Fibroblast of the conjunctiva (primary cell): ENCODE measurements around the gene PRELID2.
A peak's percentile ranks its signal among the peaks of the same experiment; 100 is the strongest.
"Not testable (repeated sequence)": the region's sequence is repeated elsewhere in the genome, so short reads cannot be mapped to it uniquely, and the experiment has no call there.

Source experiments
- DNase-seq: peaks from one replicate; pipeline ENCODE4 v3.0.0-alpha.2; 2010; ENCODE audit warnings: low read depth

Gene PRELID2

GRCh38 chr5:145840458-145841132 lies 5.5 kb upstream of the PRELID2 start:
- DNase-seq, result no peak

- DNase-seq, result no peak
Observed at GRCh38 chr5:145838276-145838675, 3.1 kb upstream of the PRELID2 start.

- not testable (repeated sequence) for DNase-seq
Observed at GRCh38 chr5:145836241-145836640, 1.1 kb upstream of the PRELID2 start.

GRCh38 chr5:145835848-145836239 lies 702 bp upstream of the PRELID2 start:
- DNase-seq, result no peak

DNA sequence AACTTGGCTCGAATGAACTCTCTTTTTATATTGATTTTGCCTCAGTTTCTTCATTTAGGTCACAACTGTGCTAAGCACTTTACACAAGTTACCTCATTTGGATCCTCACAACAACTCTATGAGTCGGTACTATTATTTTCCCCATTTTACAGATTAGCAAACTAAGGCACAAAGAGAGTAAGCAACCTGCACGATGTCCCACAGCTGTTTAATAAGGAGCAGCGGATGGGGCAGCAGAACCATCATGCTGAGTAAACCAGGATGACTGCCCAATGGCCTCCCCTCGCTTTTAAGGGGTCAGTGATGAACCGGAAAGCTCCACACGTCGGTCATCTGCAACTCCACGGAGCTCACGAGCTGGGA lies 607 bp downstream of the PRELID2 start:
- DNase-seq, result no peak

- no peak for DNase-seq
Observed at GRCh38 chr5:145833631-145834200, 1.4 kb downstream of the PRELID2 start.

GRCh38 chr5:145830594-145830993 lies 4.5 kb downstream of the PRELID2 start:
- peak; percentile 31 for DNase-seq

- DNase-seq, result no peak
Observed at GRCh38 chr5:145829708-145830361, 5.3 kb downstream of the PRELID2 start.

- no peak for DNase-seq
Observed at GRCh38 chr5:145826895-145827674, 8.1 kb downstream of the PRELID2 start.

- DNase-seq, result peak; percentile 60
Observed at GRCh38 chr5:145825751-145826180, 9.4 kb downstream of the PRELID2 start.

- DNase-seq, result no peak
Observed at GRCh38 chr5:145824040-145824439, 11.1 kb downstream of the PRELID2 start.

DNA sequence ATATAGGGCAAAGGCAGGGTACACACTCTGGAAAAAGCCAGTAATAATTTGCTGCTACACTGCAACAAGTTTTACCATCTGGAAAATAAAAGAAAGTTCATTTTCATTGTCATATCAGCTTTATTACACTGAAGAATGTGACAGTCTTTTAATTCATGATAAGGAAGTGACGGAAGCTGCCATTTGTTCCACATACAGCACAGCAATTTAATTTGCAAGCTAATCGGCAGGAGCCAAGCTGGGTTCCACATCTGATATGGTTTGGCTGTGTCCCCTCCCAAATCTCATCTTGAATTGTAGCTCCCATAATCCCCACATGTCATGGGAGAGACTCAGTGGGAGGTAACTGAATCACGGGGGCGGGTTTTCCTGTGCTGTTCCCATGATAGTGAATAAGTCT lies 16.5 kb downstream of the PRELID2 start:
- DNase-seq, result no peak

DNA sequence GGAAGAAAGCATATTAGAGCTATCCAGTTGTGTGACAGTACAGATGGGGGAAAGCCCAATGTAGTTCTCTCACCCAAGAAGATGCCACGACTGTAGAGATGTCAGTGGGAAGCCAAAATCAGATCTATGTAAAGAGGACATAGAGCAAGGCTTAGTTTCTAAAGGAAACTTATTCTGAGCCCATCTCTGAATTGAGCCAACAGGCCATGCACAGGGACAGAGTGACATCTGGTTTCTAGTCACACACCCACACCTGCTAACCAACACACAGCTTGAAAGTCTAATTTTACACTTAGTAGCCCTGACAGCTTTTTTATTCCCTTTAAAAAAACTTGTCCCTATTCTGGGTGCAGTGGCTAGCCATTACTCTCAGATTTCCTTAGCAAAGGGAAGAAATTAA lies 22.3 kb downstream of the PRELID2 start:
- DNase-seq, result no peak

GRCh38 chr5:145811834-145812625 lies 23.1 kb downstream of the PRELID2 start:
- DNase-seq, result peak; percentile 54

GRCh38 chr5:145806923-145807322 lies 28.2 kb downstream of the PRELID2 start:
- no peak for DNase-seq

DNA sequence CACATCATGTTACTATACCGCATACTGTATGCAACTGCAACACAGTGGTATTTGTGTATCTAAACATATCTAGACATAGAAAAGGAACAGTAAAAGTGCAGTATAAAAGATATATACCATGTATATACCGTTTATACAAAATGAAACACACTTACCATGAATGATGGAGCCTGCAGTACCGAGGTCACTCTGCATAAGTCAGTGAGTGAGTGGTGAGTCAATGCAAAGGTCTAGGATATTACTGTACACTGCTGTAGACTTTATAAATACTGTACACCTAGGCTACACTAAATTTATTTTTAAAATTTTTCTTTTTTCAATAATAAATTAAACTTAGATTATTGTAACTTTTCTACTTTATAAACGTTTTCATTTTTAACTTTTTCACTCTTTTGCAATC lies 29.3 kb downstream of the PRELID2 start:
- no peak for DNase-seq

GRCh38 chr5:145804701-145805100 lies 30.4 kb downstream of the PRELID2 start:
- DNase-seq, result no peak

DNA sequence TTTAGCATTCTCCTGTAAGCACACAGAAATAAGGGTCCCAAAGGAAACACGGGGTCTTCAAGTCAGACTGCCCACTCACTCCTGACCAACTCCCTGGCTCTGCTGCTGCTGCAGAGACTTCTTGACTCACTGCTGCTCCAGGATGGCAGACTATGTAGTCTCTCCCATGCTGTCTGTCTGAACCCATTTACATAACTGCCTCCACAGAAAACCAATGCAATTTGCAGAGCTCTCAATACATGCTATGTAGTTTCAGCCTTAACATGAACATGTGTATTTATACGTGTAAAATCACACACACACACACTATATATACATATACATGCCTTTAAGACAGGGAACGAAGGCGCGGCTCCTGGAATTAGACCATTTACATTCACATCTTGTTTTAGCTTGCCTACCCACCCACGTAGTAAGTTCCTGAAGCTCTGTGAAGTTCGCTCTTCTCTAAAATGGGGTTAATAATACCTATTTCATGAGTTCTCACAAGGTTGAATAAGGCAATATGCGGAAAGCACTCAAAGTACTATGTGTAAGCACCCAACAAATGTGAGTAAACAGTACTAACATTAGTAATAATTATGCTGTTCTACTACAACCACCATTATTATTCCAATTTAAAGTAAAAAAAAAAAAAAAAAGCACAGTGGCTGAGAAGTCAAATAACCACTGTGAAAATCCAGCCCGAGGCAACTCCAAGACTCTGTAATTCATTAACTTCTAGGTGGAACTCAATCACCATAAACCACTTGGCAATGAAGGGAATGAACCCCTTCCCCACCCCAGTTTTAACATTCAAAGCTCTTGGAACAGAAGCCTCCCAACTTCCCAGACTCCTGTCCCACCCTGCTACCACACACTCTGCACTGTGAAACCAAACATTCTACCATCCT lies 31.8 kb downstream of the PRELID2 start:
- DNase-seq, result no peak

- no peak for DNase-seq
Observed at GRCh38 chr5:145801195-145801594, 33.9 kb downstream of the PRELID2 start.

DNA sequence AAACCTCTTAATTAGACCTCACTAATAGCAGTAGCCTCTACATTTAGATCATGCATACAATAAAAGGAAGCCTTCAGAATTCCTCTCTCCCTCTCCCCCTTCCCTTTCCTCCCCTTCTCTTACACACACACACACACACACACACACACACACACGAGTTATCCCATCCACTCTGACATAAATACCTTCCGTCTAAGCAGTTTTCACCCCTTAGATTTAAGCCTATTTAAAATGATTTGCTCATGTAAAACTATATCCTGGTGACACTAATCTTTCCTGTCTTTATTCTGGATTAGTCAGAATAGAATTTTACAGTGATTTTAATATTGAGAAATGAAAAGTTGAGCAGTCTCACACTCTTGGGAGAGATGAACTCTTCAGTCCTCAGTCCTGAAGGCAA lies 35.0 kb downstream of the PRELID2 start:
- DNase-seq, result no peak

GRCh38 chr5:145798503-145798902 lies 36.6 kb downstream of the PRELID2 start:
- not testable (repeated sequence) for DNase-seq
